ENCODE data around the gene CTNNA3.

GRCh38 chr10:66283064-66283463 lies 1412.9 kb downstream of the CTNNA3 start:
- TF ChIP-seq CTCF (IDR thresholded peaks at IDR 0.05 in 4 of 5, conservative IDR thresholded peaks at IDR 0.05 in 1 of 5), result no peak
- no peak for TF ChIP-seq POLR2A (IDR thresholded peaks at IDR 0.05)
